GM12873 (cell line): Measurements from ENCODE around the gene GPRASP3.

Experiments used
- TF ChIP-seq, protein P1 (sequence below): IDR thresholded peaks from 2 replicates; pipeline ENCODE4 v1.5.1; 2012; ENCODE audit warnings: low read depth, mild to moderate bottlenecking, moderate library complexity, low read length, control low read depth; ENCODE audit not compliant: insufficient read depth; ENCODE audit errors: missing control alignments

Gene GPRASP3

DNA sequence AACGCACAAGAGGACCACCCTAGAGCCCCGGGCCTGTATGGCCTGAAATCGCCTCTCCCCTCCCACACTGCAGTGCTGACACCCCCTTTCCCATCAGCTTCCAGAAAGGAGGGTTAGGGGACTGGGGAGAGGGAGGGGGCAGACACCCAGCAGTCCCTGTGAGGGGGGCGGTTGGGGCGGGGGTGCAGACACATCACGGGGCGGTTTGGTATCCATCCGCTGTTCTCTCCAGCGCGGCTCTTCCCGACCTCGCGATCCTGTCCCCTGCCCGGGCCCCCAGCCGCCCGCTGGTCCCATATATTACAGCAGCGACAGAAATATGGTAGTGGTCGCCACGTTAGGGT lies 8.7 kb upstream of the GPRASP3 start:
- TF ChIP-seq, protein P1, sequence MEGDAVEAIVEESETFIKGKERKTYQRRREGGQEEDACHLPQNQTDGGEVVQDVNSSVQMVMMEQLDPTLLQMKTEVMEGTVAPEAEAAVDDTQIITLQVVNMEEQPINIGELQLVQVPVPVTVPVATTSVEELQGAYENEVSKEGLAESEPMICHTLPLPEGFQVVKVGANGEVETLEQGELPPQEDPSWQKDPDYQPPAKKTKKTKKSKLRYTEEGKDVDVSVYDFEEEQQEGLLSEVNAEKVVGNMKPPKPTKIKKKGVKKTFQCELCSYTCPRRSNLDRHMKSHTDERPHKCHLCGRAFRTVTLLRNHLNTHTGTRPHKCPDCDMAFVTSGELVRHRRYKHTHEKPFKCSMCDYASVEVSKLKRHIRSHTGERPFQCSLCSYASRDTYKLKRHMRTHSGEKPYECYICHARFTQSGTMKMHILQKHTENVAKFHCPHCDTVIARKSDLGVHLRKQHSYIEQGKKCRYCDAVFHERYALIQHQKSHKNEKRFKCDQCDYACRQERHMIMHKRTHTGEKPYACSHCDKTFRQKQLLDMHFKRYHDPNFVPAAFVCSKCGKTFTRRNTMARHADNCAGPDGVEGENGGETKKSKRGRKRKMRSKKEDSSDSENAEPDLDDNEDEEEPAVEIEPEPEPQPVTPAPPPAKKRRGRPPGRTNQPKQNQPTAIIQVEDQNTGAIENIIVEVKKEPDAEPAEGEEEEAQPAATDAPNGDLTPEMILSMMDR, result no peak

DNA sequence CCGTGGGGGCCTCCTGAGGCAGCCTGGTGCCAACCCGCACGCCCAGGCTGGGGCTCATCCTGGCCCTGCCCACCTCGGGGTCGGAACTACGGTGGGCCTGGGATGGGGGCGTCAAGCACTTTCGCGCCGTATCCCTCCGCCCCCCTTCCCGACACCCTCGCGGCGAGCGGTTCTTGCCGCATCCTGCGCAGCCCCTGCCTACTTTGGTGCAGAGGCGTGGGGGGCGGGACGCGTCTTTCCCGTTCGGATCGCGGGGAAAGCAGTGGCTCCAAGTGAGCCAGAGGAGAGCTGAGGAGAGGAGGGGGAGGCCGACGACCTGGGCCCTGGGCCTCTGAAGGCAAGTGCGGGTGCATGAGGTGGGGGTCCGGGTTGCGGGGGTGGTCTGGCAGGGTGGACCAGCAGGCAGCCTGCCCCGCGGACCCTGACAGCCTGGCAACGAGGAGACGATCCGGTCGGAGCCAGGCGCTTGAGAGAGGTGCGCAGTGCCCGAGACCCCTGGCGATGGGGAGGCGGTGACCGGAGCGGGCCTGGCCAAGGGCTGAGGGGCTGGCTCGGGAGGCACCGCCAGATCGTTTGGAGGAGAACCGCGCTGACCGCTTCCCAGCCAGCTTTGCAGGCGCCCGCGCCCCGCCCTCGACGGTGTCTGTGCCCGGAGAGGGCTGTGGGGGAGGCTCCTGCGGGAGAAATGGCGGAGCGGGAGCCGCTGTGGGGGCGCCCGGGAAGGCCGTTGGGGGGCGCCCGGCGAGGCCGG lies 8.2 kb upstream of the GPRASP3 start, which contains the start of gene GPRASP2:
TSS of gene GPRASP2 (plus strand) at position 233 of the 751 bp plus-strand sequence. CDS start 2,422 bp downstream, outside the sequence.
- TF ChIP-seq, protein P1, result no peak

DNA sequence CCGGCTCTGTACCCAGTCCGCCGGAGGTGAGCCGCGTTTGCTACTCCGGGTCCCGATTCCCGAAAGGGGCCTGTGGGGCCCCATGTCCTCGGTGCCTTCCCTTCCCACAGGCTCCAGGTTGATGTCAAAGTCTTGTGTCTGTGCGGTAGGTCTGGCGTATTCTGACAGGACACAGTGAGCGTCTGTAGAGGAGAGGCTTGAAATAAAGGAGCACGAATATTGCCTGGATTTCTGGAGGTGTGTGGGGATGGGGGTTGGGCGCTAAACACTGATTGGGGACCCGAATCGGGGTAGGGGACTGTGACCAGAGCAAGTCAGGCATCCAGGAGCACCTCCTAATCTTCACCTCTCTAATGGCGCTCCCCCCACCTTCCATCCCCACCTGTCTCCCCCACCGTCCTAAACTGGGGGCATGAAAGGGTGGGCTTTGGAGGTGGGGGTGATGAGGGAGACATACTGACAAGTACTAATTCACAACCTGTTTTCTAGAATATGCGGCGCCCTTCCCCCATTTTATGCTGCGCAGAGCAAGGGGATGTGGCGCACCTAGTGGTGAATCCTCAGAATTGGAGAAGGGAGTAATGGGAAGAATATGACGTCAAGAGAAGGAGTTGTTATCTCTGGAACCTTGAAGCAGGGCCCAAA lies 7.4 kb upstream of the GPRASP3 start:
- TF ChIP-seq, protein P1, result peak; percentile 46

DNA sequence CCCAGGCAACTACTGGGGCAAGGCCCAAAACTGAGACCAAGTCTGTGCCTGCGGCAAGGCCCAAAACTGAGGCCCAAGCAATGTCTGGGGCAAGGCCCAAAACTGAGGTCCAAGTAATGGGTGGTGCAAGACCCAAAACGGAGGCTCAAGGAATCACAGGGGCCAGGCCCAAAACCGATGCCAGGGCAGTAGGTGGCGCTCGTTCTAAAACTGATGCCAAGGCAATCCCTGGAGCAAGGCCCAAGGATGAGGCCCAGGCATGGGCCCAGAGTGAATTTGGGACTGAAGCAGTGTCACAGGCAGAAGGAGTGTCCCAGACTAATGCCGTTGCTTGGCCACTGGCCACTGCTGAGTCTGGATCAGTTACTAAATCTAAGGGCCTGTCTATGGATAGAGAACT lies 5.5 kb upstream of the GPRASP3 start:
- TF ChIP-seq, protein P1, result peak; percentile 41

DNA sequence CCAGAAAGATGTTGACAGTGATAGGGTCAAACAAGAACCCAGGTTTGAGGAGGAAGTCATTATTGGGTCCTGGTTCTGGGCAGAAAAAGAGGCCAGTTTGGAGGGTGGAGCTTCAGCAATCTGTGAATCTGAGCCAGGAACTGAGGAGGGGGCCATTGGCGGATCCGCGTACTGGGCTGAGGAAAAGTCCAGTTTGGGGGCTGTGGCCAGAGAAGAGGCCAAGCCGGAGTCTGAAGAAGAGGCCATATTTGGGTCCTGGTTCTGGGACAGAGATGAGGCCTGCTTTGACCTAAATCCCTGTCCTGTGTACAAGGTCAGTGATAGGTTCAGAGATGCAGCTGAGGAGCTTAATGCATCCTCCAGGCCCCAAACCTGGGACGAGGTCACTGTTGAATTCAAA lies 4.6 kb upstream of the GPRASP3 start:
- TF ChIP-seq, protein P1, result no peak

DNA sequence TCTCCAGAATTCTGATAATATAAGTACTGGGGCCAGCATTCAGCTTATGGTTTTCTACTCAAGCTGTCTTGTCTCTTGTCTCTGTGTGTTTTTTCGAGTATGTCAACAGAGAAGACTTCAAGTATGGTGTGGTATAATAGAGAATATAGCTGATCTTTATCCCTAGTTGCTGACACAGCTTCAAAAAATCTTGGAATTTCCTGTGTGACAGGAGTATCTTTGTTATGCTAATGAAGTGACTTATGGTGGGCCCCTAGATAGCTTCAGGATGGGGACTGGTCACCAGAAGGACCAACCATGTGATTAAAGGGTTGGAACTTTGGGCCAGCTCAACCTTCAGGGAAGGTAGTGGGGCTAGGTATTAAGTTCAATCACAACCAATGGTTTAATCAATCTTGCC lies 2.9 kb downstream of the GPRASP3 start:
- TF ChIP-seq, protein P1, result no peak

DNA sequence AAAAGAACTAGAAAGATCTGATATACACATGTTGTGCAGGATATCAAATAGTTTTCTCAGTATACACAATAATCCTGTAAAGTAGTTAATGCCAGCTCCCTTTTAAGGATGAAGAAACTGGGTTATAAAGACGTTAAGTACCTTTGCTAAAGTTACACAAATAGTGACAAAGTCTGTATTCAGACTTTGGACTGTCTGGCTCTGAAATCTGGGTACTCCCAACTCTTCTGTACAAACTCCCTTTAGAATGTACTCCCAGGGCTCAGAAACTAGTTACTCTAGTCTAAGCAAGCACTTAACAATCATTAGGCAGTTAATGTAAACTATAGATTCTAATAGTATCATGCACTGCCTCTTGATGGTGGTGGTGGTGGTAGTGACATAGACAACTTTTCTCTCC lies 7.2 kb downstream of the GPRASP3 start:
- TF ChIP-seq, protein P1, result no peak
